Endothelial cell (in vitro differentiated cells): Measurements from ENCODE around the gene SMAD7. TPM values are rescaled to one million over a fixed set of nuclear protein-coding genes. Genes with fewer than 3 reads are reported as not detected.

ENCODE experiments used
- DNase-seq: peaks from one replicate; pipeline ENCODE4 v3.0.0; 2021; ENCODE audit warnings: low spot score
- H3K27ac Mint-ChIP-seq: one replicate; pipeline ENCODE4 v1.8.0; 2021; ENCODE audit warnings: mixed read lengths, inconsistent platforms; ENCODE audit not compliant: unreplicated experiment
- H3K27me3 Mint-ChIP-seq: one replicate; pipeline ENCODE4 v1.8.0; 2021; ENCODE audit warnings: mild to moderate bottlenecking, moderate library complexity, mixed read lengths, inconsistent platforms; ENCODE audit not compliant: unreplicated experiment
- H3K36me3 Mint-ChIP-seq: one replicate; pipeline ENCODE4 v1.8.0; 2021; ENCODE audit warnings: mild to moderate bottlenecking, low read depth, mixed read lengths, inconsistent platforms; ENCODE audit not compliant: unreplicated experiment
- H3K4me1 Mint-ChIP-seq: one replicate; pipeline ENCODE4 v1.8.0; 2021; ENCODE audit warnings: mild to moderate bottlenecking, mixed read lengths, inconsistent platforms; ENCODE audit not compliant: unreplicated experiment
- H3K4me3 Mint-ChIP-seq: one replicate; pipeline ENCODE4 v1.8.0; 2021; ENCODE audit warnings: mild to moderate bottlenecking, mixed read lengths, inconsistent platforms; ENCODE audit not compliant: unreplicated experiment
- H3K9me3 Mint-ChIP-seq: one replicate; pipeline ENCODE4 v1.8.0; 2021; ENCODE audit warnings: mixed read lengths, inconsistent platforms; ENCODE audit not compliant: unreplicated experiment
- total RNA-seq: library from RNA; stranded (reverse); fragmentation: NEBNext Ultra II Directional; extraction: Animal tissue kit (Norgen Biotek cat#: 25700); gene quantifications from one replicate; pipeline ENCODE4 v1.2.1, GENCODE V29; 2021; ENCODE audit not compliant: unreplicated experiment
- TF ChIP-seq, protein P1 (sequence below): fragments of 200-600 bp; sonication (generic); IDR thresholded peaks from one replicate; pipeline ENCODE4 v1.5.0; 2021; ENCODE audit warnings: antibody characterized with exemption; ENCODE audit not compliant: unreplicated experiment

SMAD7 gene
- total RNA-seq, 1 donor from 2014 or later = 30.1 TPM

GRCh38 chr18:48933578-48934414, 17.0 kb downstream of the SMAD7 start:
- peak overlapping the region; percentile 61 for H3K27ac Mint-ChIP-seq
- H3K4me3 Mint-ChIP-seq = no peak overlapping the region
- no peaks in the 10 kb centered on the region for H3K9me3 Mint-ChIP-seq
- TF ChIP-seq, protein P1, sequence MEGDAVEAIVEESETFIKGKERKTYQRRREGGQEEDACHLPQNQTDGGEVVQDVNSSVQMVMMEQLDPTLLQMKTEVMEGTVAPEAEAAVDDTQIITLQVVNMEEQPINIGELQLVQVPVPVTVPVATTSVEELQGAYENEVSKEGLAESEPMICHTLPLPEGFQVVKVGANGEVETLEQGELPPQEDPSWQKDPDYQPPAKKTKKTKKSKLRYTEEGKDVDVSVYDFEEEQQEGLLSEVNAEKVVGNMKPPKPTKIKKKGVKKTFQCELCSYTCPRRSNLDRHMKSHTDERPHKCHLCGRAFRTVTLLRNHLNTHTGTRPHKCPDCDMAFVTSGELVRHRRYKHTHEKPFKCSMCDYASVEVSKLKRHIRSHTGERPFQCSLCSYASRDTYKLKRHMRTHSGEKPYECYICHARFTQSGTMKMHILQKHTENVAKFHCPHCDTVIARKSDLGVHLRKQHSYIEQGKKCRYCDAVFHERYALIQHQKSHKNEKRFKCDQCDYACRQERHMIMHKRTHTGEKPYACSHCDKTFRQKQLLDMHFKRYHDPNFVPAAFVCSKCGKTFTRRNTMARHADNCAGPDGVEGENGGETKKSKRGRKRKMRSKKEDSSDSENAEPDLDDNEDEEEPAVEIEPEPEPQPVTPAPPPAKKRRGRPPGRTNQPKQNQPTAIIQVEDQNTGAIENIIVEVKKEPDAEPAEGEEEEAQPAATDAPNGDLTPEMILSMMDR = no peak
- peaks cover 23% of the 10 kb centered on the region for H3K36me3 Mint-ChIP-seq
- DNase-seq = no peak
- H3K4me1 Mint-ChIP-seq = peaks cover 88% of the 10 kb centered on the region
- H3K27me3 Mint-ChIP-seq = peaks cover 5% of the 10 kb centered on the region

DNA sequence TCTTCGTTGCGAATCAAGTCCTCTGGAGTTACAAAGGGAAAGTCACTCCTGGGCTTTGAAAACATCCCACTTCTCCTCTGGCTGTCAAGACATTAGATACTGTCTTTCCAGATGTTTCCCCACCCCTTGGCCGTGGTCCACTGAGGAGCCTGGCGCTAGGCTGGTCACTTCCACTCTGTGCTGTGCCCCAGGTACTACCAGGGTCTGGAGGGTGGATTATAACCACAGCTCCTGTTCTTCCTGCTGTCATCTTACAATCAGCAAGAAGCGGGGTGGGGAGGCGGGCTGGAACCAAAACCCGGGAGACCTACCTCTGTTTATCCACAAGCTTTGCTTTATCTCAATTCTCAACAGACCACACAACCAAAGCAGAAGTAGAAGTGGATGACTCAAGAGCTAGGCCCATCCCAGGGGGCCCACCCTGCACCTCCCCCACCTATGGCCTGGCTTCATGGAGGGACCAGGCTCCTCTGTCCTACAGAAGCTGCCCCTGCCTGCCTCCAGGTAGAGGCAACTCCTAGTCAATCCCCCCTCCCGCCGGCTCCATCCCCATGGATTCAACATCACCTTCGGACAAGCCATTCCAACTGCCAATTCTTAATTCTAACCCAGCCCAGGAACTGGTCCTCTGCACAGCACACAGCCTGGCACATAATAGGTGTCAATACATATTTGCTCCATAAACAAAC, 17.8 kb downstream of the SMAD7 start:
- H3K27ac Mint-ChIP-seq = no peak overlapping the region

DNA sequence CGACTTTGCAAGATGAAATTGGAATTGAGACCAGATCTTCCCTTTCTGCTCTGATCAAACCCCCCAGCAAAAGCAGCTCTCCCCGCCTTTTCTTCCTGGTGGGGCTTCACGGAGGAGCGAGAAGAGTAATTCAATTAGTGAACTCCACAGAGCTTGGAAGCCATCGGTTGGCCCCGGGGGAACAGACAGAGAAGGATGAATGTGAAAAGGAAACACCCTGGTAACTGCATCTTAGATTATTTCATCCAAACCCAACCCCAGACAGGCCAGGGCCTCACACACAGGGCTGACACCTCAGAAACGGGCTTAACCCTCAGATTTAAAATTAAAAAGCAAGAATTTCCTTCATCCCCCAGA, 18.3 kb downstream of the SMAD7 start:
- H3K36me3 Mint-ChIP-seq = peaks cover 28% of the 10 kb centered on the region

More for the DNA sequence above, 17.8 kb downstream of the SMAD7 start:
- H3K9me3 Mint-ChIP-seq = no peaks in the 10 kb centered on the region
- peaks cover 10% of the 10 kb centered on the region for H3K27me3 Mint-ChIP-seq
- peaks cover 28% of the 10 kb centered on the region for H3K36me3 Mint-ChIP-seq
- no peak for DNase-seq
- TF ChIP-seq, protein P1 = no peak
- H3K4me3 Mint-ChIP-seq = no peak overlapping the region
- peaks cover 89% of the 10 kb centered on the region for H3K4me1 Mint-ChIP-seq

GRCh38 chr18:48931680-48932461, 18.9 kb downstream of the SMAD7 start:
- Mint-ChIP-seq H3K4me3 (no peak overlapping the region), H3K36me3 (peaks cover 28% of the 10 kb centered on the region), H3K9me3 (no peaks in the 10 kb centered on the region), H3K4me1 (peaks cover 94% of the 10 kb centered on the region), H3K27ac (no peak overlapping the region), H3K27me3 (peaks cover 12% of the 10 kb centered on the region)
- TF ChIP-seq, protein P1 = no peak
- DNase-seq = no peak

More for the DNA sequence above, 18.3 kb downstream of the SMAD7 start:
- peaks cover 10% of the 10 kb centered on the region for H3K27me3 Mint-ChIP-seq
- H3K4me3 Mint-ChIP-seq = no peak overlapping the region
- DNase-seq = no peak
- H3K4me1 Mint-ChIP-seq = peaks cover 93% of the 10 kb centered on the region
- H3K9me3 Mint-ChIP-seq = no peaks in the 10 kb centered on the region
- TF ChIP-seq, protein P1 = no peak
- H3K27ac Mint-ChIP-seq = no peak overlapping the region
